ENCODE results near the gene TNXB. TPM values are rescaled to one million over a fixed set of nuclear protein-coding genes. Genes with fewer than 3 reads are reported as not detected.

The TNXB gene
- total and polyA plus RNA-seq, 9 of the 15 experiments (the other 6 are each of a cell fraction or from before 2014, with no cell fraction given), result 0.14 to 28.1 (median 12.4) TPM

- TF ChIP-seq ZFP30 (CRISPR knock-in tag; IDR thresholded peaks at IDR 0.05; ENCODE audit: borderline replicate concordance), result no peak
- TF ChIP-seq ELK1 (CRISPR knock-in tag; IDR thresholded peaks at IDR 0.05), result no peak
- TF ChIP-seq ZBTB2 (IDR thresholded peaks at IDR 0.05), result no peak; the same call in 1 of the 2 replicates
- TF ChIP-seq ATF3 (IDR thresholded peaks at IDR 0.05), result peak; percentile 55
- no peak for TF ChIP-seq ATF3 (CRISPR knock-in tag; conservative IDR thresholded peaks at IDR 0.05)
- TF ChIP-seq SMARCE1 (IDR thresholded peaks at IDR 0.05), result peak; percentile 14; the same call in 1 of the 2 replicates
- 0 out of 2 replicates have a peak, but pooled peaks have one; percentile 35 for TF ChIP-seq BRD4 (IDR thresholded peaks at IDR 0.05)
- TF ChIP-seq EP300 (IDR thresholded peaks at IDR 0.05; ENCODE audit: low read length), result peak; percentile 3; the same call in 1 of the 2 replicates
- no peak for TF ChIP-seq CTBP1 (IDR thresholded peaks at IDR 0.05; ENCODE audit: borderline replicate concordance)
- TF ChIP-seq ARID1B (IDR thresholded peaks at IDR 0.05), result peak; percentile 10
- no peak for TF ChIP-seq ZNF639 (CRISPR knock-in tag; conservative IDR thresholded peaks at IDR 0.05 in 1 of 2, IDR thresholded peaks at IDR 0.05 in 1 of 2)
- peak; percentile 50 for TF ChIP-seq KDM5B (IDR thresholded peaks at IDR 0.05; ENCODE audit: insufficient replicate concordance, low read depth, low read length)
- TF ChIP-seq ZSCAN29 (IDR thresholded peaks at IDR 0.05), result no peak
- no peak for TF ChIP-seq THRA (IDR thresholded peaks at IDR 0.05)
- TF ChIP-seq POLR2AphosphoS5 (IDR thresholded peaks at IDR 0.05; ENCODE audit: control insufficient read depth, insufficient read depth, low read depth, low read length), result 0 out of 2 replicates have a peak, but pooled peaks have one; percentile 24
- TF ChIP-seq MYC (IDR thresholded peaks at IDR 0.05; ENCODE audit: low read depth, low read length), result 0 out of 2 replicates have a peak, but pooled peaks have one; percentile 6
- no peak for TF ChIP-seq MYC (CRISPR knock-in tag; IDR thresholded peaks at IDR 0.05; ENCODE audit: borderline replicate concordance, low read depth)
- TF ChIP-seq TEAD1 (CRISPR knock-in tag; IDR thresholded peaks at IDR 0.05), result 0 out of 4 replicates have a peak, but pooled peaks of 1 of the 2 experiments have one; percentile 0
- TF ChIP-seq ZNF79 (CRISPR knock-in tag; IDR thresholded peaks at IDR 0.05; ENCODE audit: low read depth), result no peak
- 0 out of 2 replicates have a peak, but pooled peaks have one; percentile 9 for TF ChIP-seq FOXJ2 (tag; IDR thresholded peaks at IDR 0.05)
Observed at GRCh38 chr6:32152769-32153563, 43.8 kb upstream of the TNXB start (continued).

All from K562 (cell line).